22Rv1 (cell line): ENCODE measurements around the gene TEX22.

ENCODE experiments used
- ZFX ChIP-seq: fragments of 450-650 bp; IDR thresholded peaks from 2 replicates; pipeline ENCODE4 v1.6.1; 2017; ENCODE audit warnings: antibody characterized with exemption, borderline replicate concordance
- TF ChIP-seq, protein P1 (sequence below): fragments of 450-650 bp; IDR thresholded peaks from 2 replicates; pipeline ENCODE4 v1.5.1; 2017; ENCODE audit warnings: mild to moderate bottlenecking

DNA sequence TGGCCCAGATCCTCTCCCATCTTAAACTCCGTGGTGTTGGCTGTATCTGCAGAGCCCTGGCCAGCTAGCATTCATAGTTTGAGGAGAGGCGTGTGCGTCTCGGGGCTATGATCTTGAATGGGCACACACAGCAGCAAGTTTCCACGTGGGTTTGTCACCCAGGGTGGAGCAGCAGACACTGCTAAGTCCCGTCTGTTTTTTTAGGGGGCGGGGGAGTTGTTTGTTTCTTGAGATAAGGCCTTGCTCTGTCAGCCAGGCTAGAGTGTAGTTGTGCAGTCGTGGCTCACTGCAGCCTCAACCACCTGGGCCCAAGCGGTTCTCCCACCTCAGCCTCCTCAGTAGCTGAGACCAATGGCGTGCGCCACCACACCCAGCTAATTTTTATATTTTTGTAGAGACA, 20.1 kb upstream of the TEX22 start:
- TF ChIP-seq, protein P1, sequence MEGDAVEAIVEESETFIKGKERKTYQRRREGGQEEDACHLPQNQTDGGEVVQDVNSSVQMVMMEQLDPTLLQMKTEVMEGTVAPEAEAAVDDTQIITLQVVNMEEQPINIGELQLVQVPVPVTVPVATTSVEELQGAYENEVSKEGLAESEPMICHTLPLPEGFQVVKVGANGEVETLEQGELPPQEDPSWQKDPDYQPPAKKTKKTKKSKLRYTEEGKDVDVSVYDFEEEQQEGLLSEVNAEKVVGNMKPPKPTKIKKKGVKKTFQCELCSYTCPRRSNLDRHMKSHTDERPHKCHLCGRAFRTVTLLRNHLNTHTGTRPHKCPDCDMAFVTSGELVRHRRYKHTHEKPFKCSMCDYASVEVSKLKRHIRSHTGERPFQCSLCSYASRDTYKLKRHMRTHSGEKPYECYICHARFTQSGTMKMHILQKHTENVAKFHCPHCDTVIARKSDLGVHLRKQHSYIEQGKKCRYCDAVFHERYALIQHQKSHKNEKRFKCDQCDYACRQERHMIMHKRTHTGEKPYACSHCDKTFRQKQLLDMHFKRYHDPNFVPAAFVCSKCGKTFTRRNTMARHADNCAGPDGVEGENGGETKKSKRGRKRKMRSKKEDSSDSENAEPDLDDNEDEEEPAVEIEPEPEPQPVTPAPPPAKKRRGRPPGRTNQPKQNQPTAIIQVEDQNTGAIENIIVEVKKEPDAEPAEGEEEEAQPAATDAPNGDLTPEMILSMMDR = no peak
- no peak for TF ChIP-seq ZFX
